Panc1 (cell line): ENCODE data around the gene XYLT1. TPM values are rescaled to one million over a fixed set of nuclear protein-coding genes. Genes with fewer than 3 reads are reported as not detected.

Source experiments
- ATAC-seq: fragments of 200-7000 bp; cut with Tn5 transposase; 2 replicates; pipeline ENCODE4 v1.9.1; 2020; ENCODE audit warnings: mild to moderate bottlenecking, moderate library complexity
- BruUV-seq: library from RNA; stranded (reverse); fragments of 400-500 nt; replicated peaks from 2 replicates; lab custom pipeline; 2021; lab: Mats Ljungman, UMichigan
- CTCF ChIA-PET: fragments of 300-600 bp; sonication (Branson Sonifier 250); formaldehyde crosslinking; loops from one replicate; lab custom pipeline; 2022; ENCODE audit warnings: antibody characterized with exemption; lab: Charles Lee
- POLR2A ChIA-PET: fragments of 300-600 bp; sonication (Branson Sonifier 250); formaldehyde crosslinking; loops from one replicate; lab custom pipeline; 2022; ENCODE audit warnings: antibody characterized with exemption; lab: Charles Lee
- DNase-seq: peaks from one replicate; pipeline ENCODE4 v3.0.0-alpha.2; 2010; ENCODE audit warnings: low read depth, low spot score
- H3K27ac ChIP-seq: 2 replicates; pipeline ENCODE4 v1.5.1; 2011; ENCODE audit warnings: mild to moderate bottlenecking, low read length, inconsistent platforms
- H3K27me3 ChIP-seq: fragments of 200-500 bp; sonication (Bioruptor generic); 2 replicates; pipeline ENCODE4 v1.6.0; 2014; ENCODE audit warnings: low read length, inconsistent platforms; ENCODE audit not compliant: control insufficient read depth, insufficient read depth
- H3K36me3 ChIP-seq: fragments of 200-500 bp; sonication (Bioruptor generic); 2 replicates; pipeline ENCODE4 v1.5.1; 2014; ENCODE audit warnings: inconsistent platforms, mild to moderate bottlenecking, low read length, moderate library complexity; ENCODE audit not compliant: control insufficient read depth, insufficient read depth
- H3K4me1 ChIP-seq: 2 replicates; pipeline ENCODE4 v1.5.1; 2011; ENCODE audit warnings: inconsistent platforms, mild to moderate bottlenecking, low read length, moderate library complexity; ENCODE audit not compliant: control insufficient read depth, insufficient read depth
- H3K4me3 ChIP-seq, 2 experiments: 2 replicates each; pipeline ENCODE4 v1.5.1; 2011 to 2012; ENCODE audit warnings: low read depth in 2 of 2, low read length in 2 of 2, mild to moderate bottlenecking in 2 of 2, inconsistent platforms in 1 of 2, moderate library complexity in 1 of 2
- H3K9me3 ChIP-seq: fragments of 200-500 bp; sonication (Bioruptor generic); 2 replicates; pipeline ENCODE4 v1.5.1; 2014; ENCODE audit warnings: low read depth, mild to moderate bottlenecking, inconsistent platforms, low read length, moderate library complexity; ENCODE audit not compliant: control insufficient read depth, insufficient read depth
- CTCF ChIP-seq: fragments of 450-650 bp; IDR thresholded peaks from 2 replicates; pipeline ENCODE4 v1.5.1; 2017; ENCODE audit warnings: mild to moderate bottlenecking
- POLR2AphosphoS5 ChIP-seq: IDR thresholded peaks from 2 replicates; pipeline ENCODE4 v1.6.1; 2012; ENCODE audit warnings: mild to moderate bottlenecking, low read depth, low read length, moderate library complexity
- REST ChIP-seq, 2 experiments: IDR thresholded peaks; 2 replicates each; pipeline ENCODE4 v1.6.1; 2011 to 2012; ENCODE audit warnings: low read depth in 2 of 2, control low read depth in 1 of 2, low read length in 1 of 2, mild to moderate bottlenecking in 1 of 2, moderate library complexity in 1 of 2; ENCODE audit not compliant: insufficient read depth in 1 of 2
- SIN3A ChIP-seq: IDR thresholded peaks from 2 replicates; pipeline ENCODE4 v1.6.1; 2012; ENCODE audit warnings: low read depth, mild to moderate bottlenecking, low read length, moderate library complexity, borderline replicate concordance; ENCODE audit not compliant: insufficient read depth
- TCF7L2 ChIP-seq: IDR thresholded peaks from 2 replicates; pipeline ENCODE4 v1.6.1; 2011; ENCODE audit warnings: mild to moderate bottlenecking, low read depth, low read length, inconsistent platforms
- in situ Hi-C: cut with HindIII; loops from 2 replicates; pipeline ENCODE4 v1.10.0; 2016; ENCODE audit warnings: low sequenced_read_pairs, low pct_unique_long_range_greater_than_20kb
- intact Hi-C: fragments of 100-400 bp; cut with micrococcal nuclease; formaldehyde crosslinking; loops from one replicate; pipeline ENCODE4 v1.10.0; 2022; ENCODE audit not compliant: unreplicated experiment
- total RNA-seq: library from RNA; stranded (reverse); gene quantifications from one replicate; pipeline ENCODE4 v1.2.1, GENCODE V29; 2021; ENCODE audit not compliant: unreplicated experiment

Gene XYLT1
- total RNA-seq, 1 experiment from 2014 or later = 0.62 TPM

- Histone ChIP-seq H3K9me3 (no peaks in the 10 kb centered on the region), H3K36me3 (no peaks in the 10 kb centered on the region), H3K4me3 (no peak overlapping the region), H3K4me1 (no peaks in the 10 kb centered on the region), H3K27ac (no peak overlapping the region), H3K27me3 (no peaks in the 10 kb centered on the region)
- POLR2A ChIA-PET = interaction anchor here (0.6 kb wide), 1 partner anchor 47 kb away, joined by 11 read pairs; no protein-coding TSS in a partner anchor
- in situ Hi-C loops (no loop called here), intact Hi-C loops (no loop called here)
- TF ChIP-seq SIN3A (no peak), REST (IDR thresholded peaks at IDR 0.05; ENCODE audit: insufficient read depth in 1 of 2, low read depth in 2 of 2, low read length in 1 of 2) (no peak), CTCF (no peak), POLR2AphosphoS5 (no peak), TCF7L2 (no peak)
- CTCF ChIA-PET = interaction anchor here (0.6 kb wide), 1 partner anchor 536 kb away, joined by 3 read pairs; no protein-coding TSS in a partner anchor
- ATAC-seq (no peak), DNase-seq (no peak)
- no TSS peak for BruUV-seq
Measured at GRCh38 chr16:17396762-17397498, 73.8 kb downstream of the XYLT1 start.

GRCh38 chr16:17395849-17396480 lies 74.8 kb downstream of the XYLT1 start:
- BruUV-seq = no TSS peak
- Histone ChIP-seq H3K27me3 (no peaks in the 10 kb centered on the region), H3K27ac (no peak overlapping the region), H3K36me3 (no peaks in the 10 kb centered on the region), H3K4me3 (no peak overlapping the region), H3K9me3 (no peaks in the 10 kb centered on the region), H3K4me1 (no peaks in the 10 kb centered on the region)
- in situ Hi-C loops (no loop called here), intact Hi-C loops (no loop called here)
- ChIA-PET CTCF (no interaction called here), POLR2A (no interaction called here)
- no peak for TF ChIP-seq TCF7L2
- no peak for TF ChIP-seq CTCF
- no peak for TF ChIP-seq REST (IDR thresholded peaks at IDR 0.05; ENCODE audit: insufficient read depth in 1 of 2, low read depth in 2 of 2, low read length in 1 of 2)
- no peak for TF ChIP-seq POLR2AphosphoS5
- TF ChIP-seq SIN3A = no peak
- no peak for DNase-seq
- no peak for ATAC-seq
